Neural cell (in vitro differentiated cells): ENCODE results near the gene APOBEC3H. TPM values are rescaled to one million over a fixed set of nuclear protein-coding genes. Genes with fewer than 3 reads are reported as not detected.

Experiments
- H2AFZ ChIP-seq: fragments of 200-600, 300-800 bp; sonication (generic), shearing (Covaris generic); 2 replicates; pipeline ENCODE4 v1.6.0; 2014; ENCODE audit warnings: low read depth, mild to moderate bottlenecking, antibody characterized with exemption, low read length, moderate library complexity
- H3F3A ChIP-seq: fragments of 200-600 bp; shearing (Covaris generic); 2 replicates; pipeline ENCODE4 v1.6.1; 2016; ENCODE audit warnings: mild to moderate bottlenecking, moderate library complexity, mixed read lengths, antibody characterized with exemption, low read length; ENCODE audit not compliant: insufficient read depth, poor library complexity, severe bottlenecking
- H3K27ac ChIP-seq: fragments of 200-600, 300-800 bp; sonication (generic), shearing (Covaris generic); 2 replicates; pipeline ENCODE4 v1.5.1; 2014; ENCODE audit warnings: mild to moderate bottlenecking, low read length, moderate library complexity
- H3K27me3 ChIP-seq: fragments of 300-800, 200-600 bp; sonication (generic), shearing (Covaris generic); 2 replicates; pipeline ENCODE4 v1.6.0; 2014; ENCODE audit warnings: mild to moderate bottlenecking, low read depth, low read length, moderate library complexity; ENCODE audit not compliant: insufficient read depth
- H3K36me3 ChIP-seq: fragments of 300-800, 200-600 bp; sonication (generic), shearing (Covaris generic); 2 replicates; pipeline ENCODE4 v1.5.1; 2014; ENCODE audit warnings: mild to moderate bottlenecking, antibody characterized with exemption, low read length, moderate library complexity; ENCODE audit not compliant: insufficient read depth
- H3K4me2 ChIP-seq: fragments of 300-800, 200-600 bp; sonication (generic), shearing (Covaris generic); 2 replicates; pipeline ENCODE4 v1.6.0; 2014; ENCODE audit warnings: mild to moderate bottlenecking, low read length
- H3K4me3 ChIP-seq: fragments of 300-800, 200-600 bp; sonication (generic), shearing (Covaris generic); 2 replicates; pipeline ENCODE4 v1.5.1; 2014; ENCODE audit warnings: mild to moderate bottlenecking, low read length, moderate library complexity
- H3K79me2 ChIP-seq: fragments of 200-600 bp; shearing (Covaris generic); replicated peaks from 2 replicates; pipeline ENCODE4 v1.6.0; 2014; ENCODE audit warnings: mild to moderate bottlenecking, low read length, moderate library complexity; ENCODE audit not compliant: insufficient read depth
- H3K9ac ChIP-seq: fragments of 300-800, 200-600 bp; sonication (generic), shearing (Covaris generic); 2 replicates; pipeline ENCODE4 v1.6.1; 2016; ENCODE audit warnings: mild to moderate bottlenecking, low read length, mixed read lengths
- H3K9me2 ChIP-seq: fragments of 200-600 bp; shearing (Covaris generic); 2 replicates; pipeline ENCODE4 v1.6.1; 2016; ENCODE audit warnings: mild to moderate bottlenecking, low read length, mixed read lengths; ENCODE audit not compliant: insufficient read depth
- H3K9me3 ChIP-seq: fragments of 200-600, 300-800 bp; sonication (generic), shearing (Covaris generic); 2 replicates; pipeline ENCODE4 v1.6.1; 2016; ENCODE audit warnings: mild to moderate bottlenecking, mixed run types, low read length, moderate library complexity, mixed read lengths
- H4K20me1 ChIP-seq: fragments of 200-600 bp; shearing (Covaris generic); 2 replicates; pipeline ENCODE4 v1.6.1; 2016; ENCODE audit warnings: mild to moderate bottlenecking, mixed run types; ENCODE audit not compliant: insufficient read depth
- CTCF ChIP-seq: fragments of 450-650 bp; IDR thresholded peaks from 2 replicates; pipeline ENCODE4 v1.5.1; 2014; ENCODE audit warnings: antibody characterized with exemption, mild to moderate bottlenecking, moderate library complexity; ENCODE audit not compliant: poor library complexity, severe bottlenecking
- EP300 ChIP-seq: fragments of 450-650 bp; conservative IDR thresholded peaks from 2 replicates; pipeline ENCODE4 v1.6.1; 2014; ENCODE audit warnings: antibody characterized with exemption, mild to moderate bottlenecking, moderate library complexity; ENCODE audit not compliant: poor library complexity, severe bottlenecking
- EZH2 ChIP-seq: fragments of 200-600, 300-800 bp; shearing (Covaris generic), sonication (generic); IDR thresholded peaks from 2 replicates; pipeline ENCODE4 v1.6.1; 2014; ENCODE audit warnings: antibody characterized with exemption, low read length, borderline replicate concordance, mild to moderate bottlenecking; ENCODE audit not compliant: insufficient read depth, poor library complexity, severe bottlenecking
- MXI1 ChIP-seq: fragments of 450-650 bp; conservative IDR thresholded peaks from 2 replicates; pipeline ENCODE4 v1.6.1; 2014; ENCODE audit warnings: antibody characterized with exemption, mild to moderate bottlenecking; ENCODE audit not compliant: poor library complexity, severe bottlenecking
- POLR2AphosphoS5 ChIP-seq: IDR thresholded peaks from 2 replicates; pipeline ENCODE4 v1.6.1; 2012
- RAD21 ChIP-seq: fragments of 450-650 bp; conservative IDR thresholded peaks from 2 replicates; pipeline ENCODE4 v1.6.1; 2014; ENCODE audit warnings: antibody characterized with exemption, mild to moderate bottlenecking, moderate library complexity
- REST ChIP-seq: IDR thresholded peaks from 2 replicates; pipeline ENCODE4 v1.6.1; 2012; ENCODE audit warnings: borderline replicate concordance
- SMC3 ChIP-seq: fragments of 450-650 bp; conservative IDR thresholded peaks from 2 replicates; pipeline ENCODE4 v1.6.1; 2014; ENCODE audit warnings: antibody characterized with exemption, mild to moderate bottlenecking, moderate library complexity; ENCODE audit not compliant: poor library complexity
- TAF1 ChIP-seq: IDR thresholded peaks from 2 replicates; pipeline ENCODE4 v1.6.1; 2012; ENCODE audit warnings: low read depth
- polyA plus RNA-seq: library from polyadenylated mRNA; depleted of rRNA; stranded (reverse); fragments of >200 nt; gene quantifications from 2 replicates; pipeline ENCODE4 v1.2.3, GENCODE V29; 2014

The APOBEC3H gene
- polyA plus RNA-seq, 1 donor from 2014 or later = not detected

GRCh38 chr22:39122772-39123470 is 25.9 kb downstream of the APOBEC3H start:
- no peaks in the 10 kb centered on the region for H3K9me2 ChIP-seq
- no peaks in the 10 kb centered on the region for H3K9me3 ChIP-seq
- H3K4me2 ChIP-seq = no peak overlapping the region
- no peak overlapping the region for H3K27ac ChIP-seq
- H3F3A ChIP-seq = no peaks in the 10 kb centered on the region
- no peaks in the 10 kb centered on the region for H4K20me1 ChIP-seq
- no peak overlapping the region for H3K9ac ChIP-seq
- no peaks in the 10 kb centered on the region for H3K79me2 ChIP-seq
- no peaks in the 10 kb centered on the region for H3K36me3 ChIP-seq
- no peak for TF ChIP-seq POLR2AphosphoS5
- TF ChIP-seq SMC3 = no peak
- no peak for TF ChIP-seq TAF1
- TF ChIP-seq MXI1 = no peak
- no peak for TF ChIP-seq REST
- no peak for TF ChIP-seq CTCF
- no peak for TF ChIP-seq EP300
- no peak for TF ChIP-seq RAD21
- no peak for TF ChIP-seq EZH2
- no peak overlapping the region for H2AFZ ChIP-seq
- no peaks in the 10 kb centered on the region for H3K27me3 ChIP-seq
- no peak overlapping the region for H3K4me3 ChIP-seq

GRCh38 chr22:39123751-39124581 is 26.9 kb downstream of the APOBEC3H start:
- no peak overlapping the region for H3K4me3 ChIP-seq
- no peak overlapping the region for H3K4me2 ChIP-seq
- no peak overlapping the region for H2AFZ ChIP-seq

More at GRCh38 chr22:39123751-39124581, 26.9 kb downstream of the APOBEC3H start:
- Histone ChIP-seq H3K9me2 (no peaks in the 10 kb centered on the region), H3K9me3 (no peaks in the 10 kb centered on the region), H3K79me2 (no peaks in the 10 kb centered on the region), H3K36me3 (no peaks in the 10 kb centered on the region), H3F3A (no peaks in the 10 kb centered on the region), H3K27me3 (no peaks in the 10 kb centered on the region), H3K9ac (no peak overlapping the region), H4K20me1 (no peaks in the 10 kb centered on the region), H3K27ac (no peak overlapping the region)
- TF ChIP-seq REST = no peak
- TF ChIP-seq EZH2 = no peak
- no peak for TF ChIP-seq RAD21
- no peak for TF ChIP-seq POLR2AphosphoS5
- no peak for TF ChIP-seq TAF1
- TF ChIP-seq CTCF = no peak
- TF ChIP-seq SMC3 = no peak
- TF ChIP-seq EP300 = no peak
- TF ChIP-seq MXI1 = no peak
